Neural progenitor cell (in vitro differentiated cells): ENCODE results near the gene ARRDC3. TPM values are rescaled to one million over a fixed set of nuclear protein-coding genes. Genes with fewer than 3 reads are reported as not detected.
A peak's percentile ranks its signal among the peaks of the same experiment; 100 is the strongest.
"Not testable (repeated sequence)": the region's sequence is repeated elsewhere in the genome, so short reads cannot be mapped to it uniquely, and the experiment has no call there.

Experiments used
- DNase-seq: peaks from one replicate; pipeline ENCODE4 v3.0.0-alpha.2; 2016; ENCODE audit warnings: low spot score
- H2AFZ ChIP-seq: fragments of 200-600 bp; sonication (generic); replicated peaks from 2 replicates; pipeline ENCODE4 v1.6.1; 2016; ENCODE audit warnings: antibody characterized with exemption
- H3F3A ChIP-seq: fragments of 200-600 bp; sonication (generic); 2 replicates; pipeline ENCODE4 v1.6.1; 2016; ENCODE audit warnings: antibody characterized with exemption, low read depth
- H3K27ac ChIP-seq: fragments of 200-600 bp; sonication (generic); 2 replicates; pipeline ENCODE4 v1.5.1; 2016; ENCODE audit warnings: mild to moderate bottlenecking
- H3K27me3 ChIP-seq: fragments of 200-600 bp; sonication (generic); 2 replicates; pipeline ENCODE4 v1.6.1; 2016; ENCODE audit warnings: mild to moderate bottlenecking, moderate library complexity
- H3K36me3 ChIP-seq: fragments of 200-600 bp; sonication (generic); 2 replicates; pipeline ENCODE4 v1.5.1; 2016
- H3K4me1 ChIP-seq: fragments of 200-600 bp; sonication (generic); 2 replicates; pipeline ENCODE4 v1.6.1; 2016; ENCODE audit warnings: mixed run types
- H3K4me2 ChIP-seq: fragments of 200-600 bp; sonication (generic); 2 replicates; pipeline ENCODE4 v1.6.1; 2016
- H3K4me3 ChIP-seq: fragments of 200-600 bp; sonication (generic); 2 replicates; pipeline ENCODE4 v1.5.1; 2016
- H3K79me2 ChIP-seq: fragments of 200-600 bp; sonication (generic); 2 replicates; pipeline ENCODE4 v1.6.1; 2016; ENCODE audit warnings: low read depth
- H3K9ac ChIP-seq: fragments of 200-600 bp; sonication (generic); 2 replicates; pipeline ENCODE4 v1.6.1; 2016
- H3K9me3 ChIP-seq: fragments of 200-600 bp; sonication (generic); 2 replicates; pipeline ENCODE4 v1.5.1; 2016; ENCODE audit warnings: low read depth
- H4K20me1 ChIP-seq: fragments of 200-600 bp; sonication (generic); 2 replicates; pipeline ENCODE4 v1.6.1; 2016; ENCODE audit warnings: low read depth
- H3K27ac Mint-ChIP-seq: 3 replicates; pipeline ENCODE4 v1.8.0; 2021; ENCODE audit warnings: mixed read lengths
- H3K27me3 Mint-ChIP-seq: 2 replicates; pipeline ENCODE4 v1.8.0; 2022; ENCODE audit warnings: low read depth, mild to moderate bottlenecking, inconsistent platforms, moderate library complexity, mixed read lengths; ENCODE audit not compliant: insufficient read depth
- H3K36me3 Mint-ChIP-seq: 3 replicates; pipeline ENCODE4 v1.8.0; 2021; ENCODE audit warnings: mixed read lengths
- H3K4me1 Mint-ChIP-seq: 3 replicates; pipeline ENCODE4 v1.8.0; 2021; ENCODE audit warnings: mixed read lengths
- H3K4me3 Mint-ChIP-seq: 3 replicates; pipeline ENCODE4 v1.8.0; 2021; ENCODE audit warnings: mild to moderate bottlenecking, moderate library complexity, mixed read lengths
- H3K9me3 Mint-ChIP-seq: 3 replicates; pipeline ENCODE4 v1.8.0; 2020; ENCODE audit warnings: mixed read lengths
- EZH2 ChIP-seq: fragments of 200-600 bp; sonication (generic); IDR thresholded peaks from 2 replicates; pipeline ENCODE4 v1.6.1; 2017; ENCODE audit warnings: antibody characterized with exemption, mild to moderate bottlenecking, moderate library complexity
- EZH2phosphoT487 ChIP-seq: fragments of 200-600 bp; sonication (generic); IDR thresholded peaks from 2 replicates; pipeline ENCODE4 v1.6.1; 2017; ENCODE audit warnings: antibody characterized with exemption
- total RNA-seq: library from RNA; depleted of rRNA; stranded (reverse); fragments of >200 nt; gene quantifications from 2 replicates; pipeline ENCODE4 v1.2.3, GENCODE V29; 2015; ENCODE audit warnings: low replicate concordance
- TF ChIP-seq, protein P1 (sequence below): fragments of 200-600 bp; sonication (generic); IDR thresholded peaks from 2 replicates; pipeline ENCODE4 v1.5.1; 2017; ENCODE audit warnings: antibody characterized with exemption, mild to moderate bottlenecking

Gene ARRDC3
- total RNA-seq, 1 donor from 2014 or later: 126 TPM

DNA sequence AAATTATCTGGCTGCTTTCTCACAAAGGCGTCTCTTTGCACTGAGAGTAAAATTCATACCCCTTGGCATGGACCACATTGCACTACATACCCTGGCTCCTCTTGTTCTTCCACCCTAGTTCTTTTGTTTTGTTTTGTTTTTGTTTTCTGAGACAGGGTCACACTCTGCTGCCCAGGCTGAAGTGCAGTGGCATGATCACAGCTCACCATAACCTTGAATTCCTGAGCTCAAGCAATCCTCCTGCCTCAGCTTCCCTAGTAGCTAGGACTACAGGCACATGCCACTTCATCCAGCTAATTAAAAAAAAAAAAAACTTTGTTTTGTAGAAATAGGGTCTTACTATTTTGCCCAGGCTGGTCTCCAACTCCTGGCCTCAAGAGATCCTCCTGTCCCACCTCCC lies 51.4 kb downstream of the ARRDC3 start:
- H3K4me1 ChIP-seq: no peaks in the 10 kb centered on the region
- H3F3A ChIP-seq: peaks cover 3% of the 10 kb centered on the region
- no peak overlapping the region for H3K27ac ChIP-seq
- no peaks in the 10 kb centered on the region for H3K27me3 Mint-ChIP-seq
- no peak overlapping the region for H3K27ac Mint-ChIP-seq
- no peak overlapping the region for H3K4me2 ChIP-seq
- H3K36me3 Mint-ChIP-seq: no peaks in the 10 kb centered on the region
- no peak overlapping the region for H3K4me3 ChIP-seq
- no peak for TF ChIP-seq EZH2
- TF ChIP-seq EZH2phosphoT487: no peak
- TF ChIP-seq, protein P1, sequence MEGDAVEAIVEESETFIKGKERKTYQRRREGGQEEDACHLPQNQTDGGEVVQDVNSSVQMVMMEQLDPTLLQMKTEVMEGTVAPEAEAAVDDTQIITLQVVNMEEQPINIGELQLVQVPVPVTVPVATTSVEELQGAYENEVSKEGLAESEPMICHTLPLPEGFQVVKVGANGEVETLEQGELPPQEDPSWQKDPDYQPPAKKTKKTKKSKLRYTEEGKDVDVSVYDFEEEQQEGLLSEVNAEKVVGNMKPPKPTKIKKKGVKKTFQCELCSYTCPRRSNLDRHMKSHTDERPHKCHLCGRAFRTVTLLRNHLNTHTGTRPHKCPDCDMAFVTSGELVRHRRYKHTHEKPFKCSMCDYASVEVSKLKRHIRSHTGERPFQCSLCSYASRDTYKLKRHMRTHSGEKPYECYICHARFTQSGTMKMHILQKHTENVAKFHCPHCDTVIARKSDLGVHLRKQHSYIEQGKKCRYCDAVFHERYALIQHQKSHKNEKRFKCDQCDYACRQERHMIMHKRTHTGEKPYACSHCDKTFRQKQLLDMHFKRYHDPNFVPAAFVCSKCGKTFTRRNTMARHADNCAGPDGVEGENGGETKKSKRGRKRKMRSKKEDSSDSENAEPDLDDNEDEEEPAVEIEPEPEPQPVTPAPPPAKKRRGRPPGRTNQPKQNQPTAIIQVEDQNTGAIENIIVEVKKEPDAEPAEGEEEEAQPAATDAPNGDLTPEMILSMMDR: no peak
- peak overlapping the region; percentile 89 for H2AFZ ChIP-seq
- H3K79me2 ChIP-seq: no peaks in the 10 kb centered on the region
- no peaks in the 10 kb centered on the region for H4K20me1 ChIP-seq
- H3K9ac ChIP-seq: no peak overlapping the region
- DNase-seq: no peak
- no peak overlapping the region for H3K4me3 Mint-ChIP-seq
- no peaks in the 10 kb centered on the region for H3K36me3 ChIP-seq
- no peaks in the 10 kb centered on the region for H3K27me3 ChIP-seq
- H3K4me1 Mint-ChIP-seq: peaks cover 3% of the 10 kb centered on the region
- H3K9me3 Mint-ChIP-seq: no peaks in the 10 kb centered on the region
- no peaks in the 10 kb centered on the region for H3K9me3 ChIP-seq

DNA sequence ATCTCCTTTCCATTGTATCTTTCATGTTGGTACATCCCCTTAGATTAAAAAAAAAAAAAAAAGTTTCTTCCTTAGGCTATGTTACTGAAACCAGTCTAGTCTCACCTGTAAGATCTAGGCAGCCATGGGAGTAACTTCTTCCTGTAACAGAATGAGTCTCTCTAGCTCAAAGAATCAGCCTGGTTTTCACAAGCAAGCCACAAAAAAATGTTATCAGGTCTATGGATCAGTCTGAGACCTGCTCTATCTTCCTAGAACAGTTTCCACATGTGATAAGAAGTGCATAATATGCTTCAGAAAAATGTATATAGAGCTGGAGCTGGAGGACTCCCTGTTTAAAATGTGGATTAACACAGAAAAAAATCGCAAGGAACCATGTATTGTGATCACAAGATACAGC lies 53.8 kb downstream of the ARRDC3 start:
- no peaks in the 10 kb centered on the region for H3K27me3 Mint-ChIP-seq
- Histone ChIP-seq H3K79me2 (no peaks in the 10 kb centered on the region), H2AFZ (peak overlapping the region; percentile 97)

DNA sequence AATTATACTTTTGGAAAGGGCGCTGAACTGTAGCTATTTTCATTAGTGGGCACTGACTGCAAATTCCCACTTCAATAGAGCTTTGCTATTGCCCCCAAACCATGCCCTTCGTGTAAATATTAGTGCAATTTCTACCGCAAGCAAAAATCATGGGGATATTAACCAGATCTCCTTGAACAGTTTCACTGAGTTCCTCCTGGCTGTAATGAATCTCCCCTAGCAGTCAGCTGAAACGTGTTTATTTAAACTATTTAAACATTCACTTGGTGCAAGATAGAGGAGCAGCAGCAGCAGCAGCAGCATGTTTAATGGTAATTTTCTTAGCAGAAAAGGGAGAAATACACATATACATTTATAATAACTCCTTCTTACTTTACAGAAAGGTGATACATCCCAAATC lies 54.4 kb downstream of the ARRDC3 start:
- Histone ChIP-seq H3K79me2 (no peaks in the 10 kb centered on the region), H3K9me3 (no peaks in the 10 kb centered on the region), H2AFZ (peak overlapping the region; percentile 97), H4K20me1 (no peaks in the 10 kb centered on the region), H3K36me3 (no peaks in the 10 kb centered on the region), H3K27ac (no peak overlapping the region), H3K9ac (no peak overlapping the region), H3F3A (no peaks in the 10 kb centered on the region), H3K4me1 (no peaks in the 10 kb centered on the region), H3K27me3 (no peaks in the 10 kb centered on the region), H3K4me3 (no peak overlapping the region), H3K4me2 (no peak overlapping the region)
- TF ChIP-seq, protein P1: no peak
- no peak for TF ChIP-seq EZH2phosphoT487
- TF ChIP-seq EZH2: no peak
- no peaks in the 10 kb centered on the region for H3K27me3 Mint-ChIP-seq
- no peak overlapping the region for H3K4me3 Mint-ChIP-seq
- no peaks in the 10 kb centered on the region for H3K9me3 Mint-ChIP-seq
- no peak overlapping the region for H3K27ac Mint-ChIP-seq
- peaks cover 6% of the 10 kb centered on the region for H3K4me1 Mint-ChIP-seq
- no peak for DNase-seq
- H3K36me3 Mint-ChIP-seq: peaks cover 2% of the 10 kb centered on the region

More for the DNA sequence above, 53.8 kb downstream of the ARRDC3 start:
- H3K4me3 ChIP-seq: no peak overlapping the region
- H3K9ac ChIP-seq: no peak overlapping the region
- no peaks in the 10 kb centered on the region for H3K36me3 ChIP-seq
- Mint-ChIP-seq H3K36me3 (peaks cover 2% of the 10 kb centered on the region), H3K4me1 (peaks cover 3% of the 10 kb centered on the region), H3K4me3 (no peak overlapping the region), H3K27ac (no peak overlapping the region), H3K9me3 (no peaks in the 10 kb centered on the region)
- no peak for DNase-seq
- no peaks in the 10 kb centered on the region for H3K9me3 ChIP-seq
- TF ChIP-seq EZH2 (no peak), EZH2phosphoT487 (no peak)
- TF ChIP-seq, protein P1: no peak
- no peaks in the 10 kb centered on the region for H3K4me1 ChIP-seq
- H4K20me1 ChIP-seq: no peaks in the 10 kb centered on the region
- H3F3A ChIP-seq: no peaks in the 10 kb centered on the region
- H3K4me2 ChIP-seq: no peak overlapping the region
- no peaks in the 10 kb centered on the region for H3K27me3 ChIP-seq
- no peak overlapping the region for H3K27ac ChIP-seq

DNA sequence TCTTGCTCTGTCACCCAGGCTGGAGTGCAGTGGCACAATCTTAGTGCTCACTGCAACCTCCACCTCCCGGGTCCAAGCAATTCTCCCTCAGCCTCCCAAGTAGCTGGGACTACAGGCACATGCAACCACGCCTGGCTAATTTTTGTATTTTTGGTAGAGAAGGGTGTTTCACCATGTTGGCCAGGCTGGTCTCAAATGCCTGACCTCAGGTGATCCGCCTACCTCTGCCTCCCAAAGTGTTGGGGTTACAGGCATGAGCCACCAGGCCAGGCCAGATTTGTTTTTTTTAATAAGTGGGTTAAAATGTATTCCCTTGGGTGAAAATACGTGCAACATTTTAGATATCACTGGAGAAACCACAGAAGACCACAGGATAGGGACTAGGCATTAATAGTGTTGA lies 60.1 kb downstream of the ARRDC3 start:
- not testable (repeated sequence) for H3K4me2 ChIP-seq, H3K9me3 ChIP-seq, H3K79me2 ChIP-seq, H3K4me3 ChIP-seq, H3K4me1 ChIP-seq, H3K9ac ChIP-seq, H3K4me1 Mint-ChIP-seq, H3K36me3 Mint-ChIP-seq, DNase-seq, H3K27ac ChIP-seq, H3K27me3 Mint-ChIP-seq, H3F3A ChIP-seq, H3K36me3 ChIP-seq, H3K27ac Mint-ChIP-seq, H3K27me3 ChIP-seq, H3K4me3 Mint-ChIP-seq, H3K9me3 Mint-ChIP-seq, H4K20me1 ChIP-seq
- peak overlapping the region; percentile 42 for H2AFZ ChIP-seq
